Measurements from ENCODE around the gene BPIFB3. TPM values are rescaled to one million over a fixed set of nuclear protein-coding genes. Genes with fewer than 3 reads are reported as not detected.

BPIFB3 gene
- total RNA-seq, 2 donors from 2014 or later = not detected

GRCh38 chr20:33012327-33013189 lies 41.1 kb upstream of the BPIFB3 start:
- Mint-ChIP-seq H3K4me1 (ENCODE audit: low read depth in 2 of 2) (peaks cover 0 to 5% of the 10 kb centered on the region in 2 donors), H3K36me3 (no peaks in the 10 kb centered on the region), H3K9me3 (no peaks in the 10 kb centered on the region), H3K27me3 (peaks cover 0 to 2% of the 10 kb centered on the region in 2 donors), H3K4me3 (no peak overlapping the region), H3K27ac (no peak overlapping the region)
- no peak for DNase-seq (ENCODE audit: low spot score)
- ATAC-seq = no peak

GRCh38 chr20:33013701-33014326 lies 39.9 kb upstream of the BPIFB3 start:
- H3K36me3 Mint-ChIP-seq = no peaks in the 10 kb centered on the region
- DNase-seq (ENCODE audit: low spot score) = no peak
- ATAC-seq = no peak
- H3K27ac Mint-ChIP-seq = no peak overlapping the region
- peaks cover 0 to 2% of the 10 kb centered on the region in 2 donors for H3K27me3 Mint-ChIP-seq
- no peaks in the 10 kb centered on the region for H3K9me3 Mint-ChIP-seq
- peaks cover 0 to 5% of the 10 kb centered on the region in 2 donors for H3K4me1 Mint-ChIP-seq (ENCODE audit: low read depth in 2 of 2)
- H3K4me3 Mint-ChIP-seq = no peak overlapping the region

DNA sequence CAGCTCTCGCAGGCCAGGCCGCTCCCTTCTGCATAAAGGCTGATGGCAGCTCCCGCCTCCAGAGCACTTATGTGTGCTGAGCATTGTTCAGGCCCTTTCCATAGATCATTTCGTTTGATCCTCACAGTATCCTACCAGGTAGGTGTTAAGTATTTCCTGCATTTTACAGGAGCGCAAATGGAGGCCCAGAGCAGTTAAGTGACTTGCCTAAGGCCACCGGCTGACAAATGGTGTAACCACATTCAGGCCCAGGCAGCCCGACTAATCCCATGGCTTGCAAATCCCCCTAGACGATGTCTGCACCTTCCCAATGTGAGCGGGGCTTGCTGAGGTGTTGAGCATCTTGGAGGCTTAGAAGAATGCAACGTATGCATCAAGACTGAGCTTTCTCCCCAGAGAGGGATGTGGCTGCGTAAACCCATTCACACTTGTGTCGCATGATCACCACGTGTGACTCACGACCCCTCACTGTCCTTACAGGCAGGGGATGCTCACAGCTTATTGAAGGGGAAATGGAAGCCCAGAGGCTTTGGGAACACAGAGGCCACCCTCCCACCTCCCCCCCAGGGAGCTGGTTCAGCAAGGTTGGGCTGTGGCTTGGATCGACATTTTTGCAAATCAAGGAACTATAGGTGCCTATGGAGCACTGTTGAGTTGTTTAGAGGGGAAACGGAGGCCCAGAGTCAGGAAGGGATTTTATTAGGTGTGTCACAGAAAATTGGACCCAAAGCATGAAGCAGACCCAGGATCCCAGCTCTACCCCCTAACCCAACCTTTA lies 39.2 kb upstream of the BPIFB3 start:
- Mint-ChIP-seq H3K9me3 (no peaks in the 10 kb centered on the region), H3K27me3 (peaks cover 0 to 2% of the 10 kb centered on the region in 2 donors), H3K4me3 (no peak overlapping the region), H3K36me3 (no peaks in the 10 kb centered on the region), H3K27ac (no peak overlapping the region), H3K4me1 (ENCODE audit: low read depth in 2 of 2) (peaks cover 0 to 5% of the 10 kb centered on the region in 2 donors)
- ATAC-seq (no peak), DNase-seq (ENCODE audit: low spot score) (no peak)

- peaks cover 0 to 5% of the 10 kb centered on the region in 2 donors for H3K4me1 Mint-ChIP-seq (ENCODE audit: low read depth in 2 of 2)
- H3K9me3 Mint-ChIP-seq = no peaks in the 10 kb centered on the region
- DNase-seq (ENCODE audit: low spot score) (no peak), ATAC-seq (no peak)
- no peak overlapping the region for H3K27ac Mint-ChIP-seq
- no peaks in the 10 kb centered on the region for H3K36me3 Mint-ChIP-seq
- H3K4me3 Mint-ChIP-seq = no peak overlapping the region
- peaks cover 0 to 2% of the 10 kb centered on the region in 2 donors for H3K27me3 Mint-ChIP-seq
Observed at GRCh38 chr20:33015114-33015484, 38.6 kb upstream of the BPIFB3 start.

- Mint-ChIP-seq H3K4me3 (no peak overlapping the region), H3K36me3 (no peaks in the 10 kb centered on the region), H3K9me3 (no peaks in the 10 kb centered on the region), H3K27ac (no peak overlapping the region), H3K4me1 (ENCODE audit: low read depth in 2 of 2) (peaks cover 0 to 5% of the 10 kb centered on the region in 2 donors), H3K27me3 (peaks cover 0 to 2% of the 10 kb centered on the region in 2 donors)
- ATAC-seq = no peak
- no peak for DNase-seq (ENCODE audit: low spot score)
Observed at GRCh38 chr20:33015700-33016580, 37.8 kb upstream of the BPIFB3 start.

GRCh38 chr20:33016581-33017109 lies 37.1 kb upstream of the BPIFB3 start:
- Mint-ChIP-seq H3K4me3 (no peak overlapping the region), H3K36me3 (no peaks in the 10 kb centered on the region), H3K27me3 (peaks cover 0 to 2% of the 10 kb centered on the region in 2 donors), H3K27ac (no peak overlapping the region), H3K9me3 (no peaks in the 10 kb centered on the region), H3K4me1 (ENCODE audit: low read depth in 2 of 2) (peaks cover 0 to 5% of the 10 kb centered on the region in 2 donors)
- DNase-seq (ENCODE audit: low spot score) = no peak
- ATAC-seq = no peak

DNA sequence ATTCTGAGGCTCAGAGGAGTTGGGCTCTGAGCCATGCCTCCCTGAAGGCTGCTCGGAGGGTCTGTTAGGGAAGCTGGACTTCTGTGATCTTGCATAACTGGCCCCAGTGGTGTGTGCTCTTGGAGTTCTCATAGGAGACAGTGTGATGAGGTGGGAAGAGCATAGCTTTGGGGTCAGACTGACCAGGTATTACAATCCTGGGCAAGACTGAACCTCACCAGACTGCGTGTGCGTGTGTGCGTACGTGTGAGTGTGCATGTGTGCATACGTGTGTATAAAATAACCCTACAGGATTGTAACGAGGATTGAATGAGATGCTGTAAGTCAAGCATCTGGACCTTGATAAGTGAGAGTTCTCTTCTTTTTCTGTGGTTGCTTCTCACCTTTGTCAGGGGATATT lies 36.2 kb upstream of the BPIFB3 start:
- Mint-ChIP-seq H3K4me3 (no peak overlapping the region), H3K27me3 (peaks cover 0 to 2% of the 10 kb centered on the region in 2 donors), H3K9me3 (no peaks in the 10 kb centered on the region), H3K27ac (no peak overlapping the region), H3K36me3 (no peaks in the 10 kb centered on the region), H3K4me1 (ENCODE audit: low read depth in 2 of 2) (peaks cover 0 to 5% of the 10 kb centered on the region in 2 donors)
- ATAC-seq (no peak), DNase-seq (ENCODE audit: low spot score) (no peak)

DNA sequence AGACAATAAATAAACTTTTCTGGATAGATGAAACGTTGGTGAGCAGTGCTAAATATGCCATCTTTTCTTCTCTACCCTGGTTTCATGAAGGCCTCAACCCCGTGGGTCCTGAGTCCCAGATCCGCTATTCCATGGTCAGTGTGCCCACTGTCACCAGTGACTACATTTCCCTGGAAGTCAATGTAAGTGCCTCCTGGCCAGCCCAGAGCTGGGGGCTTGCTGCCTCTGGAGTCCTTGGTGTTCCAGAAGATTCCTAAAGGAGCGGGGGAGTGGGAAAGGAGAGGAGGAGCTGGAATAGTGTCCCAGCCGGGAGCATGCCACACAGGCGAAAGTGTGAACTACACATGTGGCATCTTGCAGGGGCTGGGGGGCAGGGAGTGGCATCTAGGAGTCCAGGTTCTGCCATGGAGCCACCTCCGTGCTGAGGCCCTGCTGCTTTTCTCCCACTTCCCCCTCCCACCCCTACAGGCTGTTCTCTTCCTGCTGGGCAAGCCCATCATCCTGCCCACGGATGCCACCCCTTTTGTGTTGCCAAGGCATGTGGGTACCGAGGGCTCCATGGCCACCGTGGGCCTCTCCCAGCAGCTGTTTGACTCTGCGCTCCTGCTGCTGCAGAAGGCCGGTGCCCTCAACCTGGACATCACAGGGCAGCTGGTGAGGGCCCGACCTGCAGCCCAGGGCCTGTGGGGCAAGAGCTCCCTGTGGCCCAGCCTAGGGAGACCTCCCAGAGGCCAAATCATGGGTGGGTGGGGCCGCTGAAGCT lies 35.4 kb upstream of the BPIFB3 start:
- H3K27ac Mint-ChIP-seq = no peak overlapping the region
- DNase-seq (ENCODE audit: low spot score) = no peak
- no peaks in the 10 kb centered on the region for H3K36me3 Mint-ChIP-seq
- no peak for ATAC-seq
- no peak overlapping the region for H3K4me3 Mint-ChIP-seq
- peaks cover 0 to 5% of the 10 kb centered on the region in 2 donors for H3K4me1 Mint-ChIP-seq (ENCODE audit: low read depth in 2 of 2)
- H3K27me3 Mint-ChIP-seq = peaks cover 0 to 2% of the 10 kb centered on the region in 2 donors
- H3K9me3 Mint-ChIP-seq = no peaks in the 10 kb centered on the region

GRCh38 chr20:33019465-33020277 lies 34.0 kb upstream of the BPIFB3 start:
- DNase-seq (ENCODE audit: low spot score) = no peak
- no peak overlapping the region for H3K27ac Mint-ChIP-seq
- H3K4me3 Mint-ChIP-seq = no peak overlapping the region
- H3K27me3 Mint-ChIP-seq = peaks cover 0 to 2% of the 10 kb centered on the region in 2 donors
- no peaks in the 10 kb centered on the region for H3K9me3 Mint-ChIP-seq
- ATAC-seq = no peak
- H3K4me1 Mint-ChIP-seq (ENCODE audit: low read depth in 2 of 2) = peaks cover 0 to 1% of the 10 kb centered on the region in 2 donors
- no peaks in the 10 kb centered on the region for H3K36me3 Mint-ChIP-seq

- DNase-seq (ENCODE audit: low spot score) = no peak
- Mint-ChIP-seq H3K9me3 (no peaks in the 10 kb centered on the region), H3K27me3 (no peaks in the 10 kb centered on the region), H3K4me3 (no peak overlapping the region), H3K4me1 (ENCODE audit: low read depth in 2 of 2) (no peaks in the 10 kb centered on the region), H3K27ac (no peak overlapping the region), H3K36me3 (no peaks in the 10 kb centered on the region)
- ATAC-seq = no peak
Observed at GRCh38 chr20:33020278-33021161, 33.2 kb upstream of the BPIFB3 start.

DNA sequence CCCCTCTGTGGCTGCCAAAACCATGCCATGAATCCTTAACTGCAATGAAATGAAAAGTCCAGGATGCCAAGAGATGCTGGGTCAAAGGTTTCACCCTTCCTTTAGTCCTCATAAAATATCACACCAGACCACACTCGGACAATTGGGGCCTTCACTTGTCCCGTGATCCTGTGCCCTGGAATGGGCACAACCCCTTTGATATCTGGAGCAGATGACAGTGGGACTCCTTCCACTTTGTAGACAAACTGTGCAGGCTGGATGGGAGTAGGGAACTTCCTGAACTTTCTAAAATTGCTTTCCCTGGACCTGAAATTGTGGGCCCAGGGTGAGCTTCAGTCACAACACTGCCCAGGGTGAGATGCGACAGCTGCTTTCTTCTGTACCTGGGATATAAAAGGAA lies 31.8 kb upstream of the BPIFB3 start:
- ATAC-seq = no peak
- no peaks in the 10 kb centered on the region for H3K27me3 Mint-ChIP-seq
- H3K9me3 Mint-ChIP-seq = no peaks in the 10 kb centered on the region
- DNase-seq (ENCODE audit: low spot score) = no peak
- H3K27ac Mint-ChIP-seq = no peak overlapping the region
- no peaks in the 10 kb centered on the region for H3K4me1 Mint-ChIP-seq (ENCODE audit: low read depth in 2 of 2)
- H3K4me3 Mint-ChIP-seq = no peak overlapping the region
- no peaks in the 10 kb centered on the region for H3K36me3 Mint-ChIP-seq
